ENCODE results near the gene MYO5A. TPM values are rescaled to one million over a fixed set of nuclear protein-coding genes. Genes with fewer than 3 reads are reported as not detected.

The MYO5A gene
- total RNA-seq, 4 donors from 2014 or later: 8.9 to 65.2 (median 12.7) TPM

- no peak overlapping the region for H3K4me3 ChIP-seq
- DNase-seq: no peak
- peaks cover 0 to 33% (median 8%) of the 10 kb centered on the region in 4 donors for H3K4me1 ChIP-seq
- H3K27me3 ChIP-seq: peaks cover 0 to 7% of the 10 kb centered on the region in 2 donors
- TF ChIP-seq CTCF (IDR thresholded peaks at IDR 0.05) (no peak), POLR2A (IDR thresholded peaks at IDR 0.05) (no peak)
- no peaks in the 10 kb centered on the region for H3K36me3 ChIP-seq
- H3K9me3 ChIP-seq: no peaks in the 10 kb centered on the region
- H3K27ac ChIP-seq: no peak overlapping the region
These were observed 235.8 kb downstream of the MYO5A start for GRCh38 chr15:52292780-52293392.

GRCh38 chr15:52291204-52291603 is 237.5 kb downstream of the MYO5A start:
- no peak overlapping the region for H3K4me3 ChIP-seq
- H3K27me3 ChIP-seq: peaks cover 0 to 7% of the 10 kb centered on the region in 2 donors
- no peaks in the 10 kb centered on the region for H3K36me3 ChIP-seq
- no peak overlapping the region for H3K27ac ChIP-seq
- H3K4me1 ChIP-seq: peaks cover 3 to 39% (median 8%) of the 10 kb centered on the region in 4 donors
- H3K9me3 ChIP-seq: no peaks in the 10 kb centered on the region
- no peak for DNase-seq
- TF ChIP-seq CTCF (IDR thresholded peaks at IDR 0.05): no peak
- no peak for TF ChIP-seq POLR2A (IDR thresholded peaks at IDR 0.05)

- DNase-seq: no peak
- Histone ChIP-seq H3K4me1 (peaks cover 3 to 35% (median 8%) of the 10 kb centered on the region in 4 donors), H3K27me3 (peaks cover 0 to 7% of the 10 kb centered on the region in 2 donors), H3K9me3 (no peaks in the 10 kb centered on the region), H3K27ac (no peak overlapping the region), H3K4me3 (no peak overlapping the region), H3K36me3 (no peaks in the 10 kb centered on the region)
- TF ChIP-seq POLR2A (IDR thresholded peaks at IDR 0.05) (no peak), CTCF (IDR thresholded peaks at IDR 0.05) (no peak)
These were observed 237.9 kb downstream of the MYO5A start for GRCh38 chr15:52290800-52291199.

- peaks cover 0 to 2% of the 10 kb centered on the region in 2 donors for H3K27me3 ChIP-seq
- H3K4me1 ChIP-seq: peaks cover 3 to 30% (median 5%) of the 10 kb centered on the region in 4 donors
- H3K9me3 ChIP-seq: no peaks in the 10 kb centered on the region
- no peak overlapping the region for H3K27ac ChIP-seq
- no peak overlapping the region for H3K4me3 ChIP-seq
- DNase-seq: no peak
- no peaks in the 10 kb centered on the region for H3K36me3 ChIP-seq
- TF ChIP-seq CTCF (IDR thresholded peaks at IDR 0.05): no peak
- TF ChIP-seq POLR2A (IDR thresholded peaks at IDR 0.05): no peak
These were observed 238.4 kb downstream of the MYO5A start for GRCh38 chr15:52290329-52290728.

- TF ChIP-seq CTCF (IDR thresholded peaks at IDR 0.05) (no peak), POLR2A (IDR thresholded peaks at IDR 0.05) (no peak)
- no peak for DNase-seq
- no peaks in the 10 kb centered on the region for H3K27me3 ChIP-seq
- H3K9me3 ChIP-seq: no peaks in the 10 kb centered on the region
- no peaks in the 10 kb centered on the region for H3K36me3 ChIP-seq
- peaks cover 0 to 23% (median 2%) of the 10 kb centered on the region in 4 donors for H3K4me1 ChIP-seq
- no peak overlapping the region for H3K4me3 ChIP-seq
- H3K27ac ChIP-seq: peak overlapping the region in 2 of 4 donors; percentile 56 to 76
These were observed 239.0 kb downstream of the MYO5A start for GRCh38 chr15:52289629-52290081.

All from Peyer's patch (tissue), 4 donors.